Measurements from ENCODE around the gene PTPRD. TPM values are rescaled to one million over a fixed set of nuclear protein-coding genes. Genes with fewer than 3 reads are reported as not detected.

Gene PTPRD
- total and polyA plus RNA-seq, 9 donors: 45.2 to 104 (median 80.0) TPM

DNA sequence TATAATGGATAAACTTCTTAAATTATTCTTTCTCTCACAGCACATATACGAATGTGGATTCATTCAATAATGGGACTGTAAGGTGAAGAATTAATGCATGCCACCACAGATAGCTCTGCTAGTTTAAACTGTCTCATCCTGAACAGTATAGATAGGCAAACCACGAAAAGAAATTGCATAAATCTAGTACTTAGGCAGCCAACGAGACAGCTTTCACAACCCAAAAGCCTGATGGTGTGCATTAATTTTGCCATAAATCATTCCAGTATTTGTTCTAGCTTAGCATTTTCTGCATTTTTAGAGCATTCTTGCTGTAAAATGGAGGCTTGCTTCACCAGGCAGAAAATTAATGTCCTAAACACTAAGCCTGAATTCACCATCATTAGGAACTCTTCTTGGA lies 1979.0 kb downstream of the PTPRD start:
- no peaks in the 10 kb centered on the region for H3K9me3 ChIP-seq (replicated peaks; ENCODE audit: control insufficient read depth, low read depth, low read length)
- no CpG with 5 or more reads among the region's 3 CpGs for WGBS (ENCODE audit: insufficient coverage)
- no peak for DNase-seq

DNA sequence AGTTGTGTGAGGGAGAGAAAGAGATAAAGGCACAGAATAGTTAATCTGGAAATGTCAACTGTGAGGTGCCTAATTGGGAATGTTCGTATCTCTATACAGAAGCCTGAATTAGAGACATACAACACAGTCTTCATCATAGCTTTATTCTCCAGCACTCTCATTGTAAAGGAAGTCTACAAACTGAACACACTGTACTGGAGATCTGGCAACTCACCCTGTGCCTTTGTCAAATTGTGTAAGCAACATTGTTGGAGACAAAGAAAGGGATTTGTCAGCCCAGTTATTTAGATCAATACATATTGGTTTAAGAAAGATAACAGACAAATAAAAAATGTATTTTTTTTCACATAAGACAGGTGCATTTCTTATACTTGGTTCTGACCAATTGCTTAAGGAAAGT lies 1980.3 kb downstream of the PTPRD start:
- no peak overlapping the region for H3K4me3 ChIP-seq (ENCODE audit: low read length)
- no peaks in the 10 kb centered on the region for H3K27me3 ChIP-seq (ENCODE audit: control insufficient read depth, insufficient read depth, low read length)
- H3K4me1 ChIP-seq (ENCODE audit: control insufficient read depth, insufficient read depth, low read length): no peaks in the 10 kb centered on the region
- WGBS (ENCODE audit: insufficient coverage): no CpG with 5 or more reads among the region's 1 CpG
- DNase-seq: no peak
- H3K9me3 ChIP-seq (replicated peaks; ENCODE audit: control insufficient read depth, low read depth, low read length): no peaks in the 10 kb centered on the region
- no peak overlapping the region for H3K27ac ChIP-seq (ENCODE audit: low read length)
- H3K36me3 ChIP-seq (ENCODE audit: control insufficient read depth, insufficient read depth, low read length): no peaks in the 10 kb centered on the region

More for the DNA sequence above, 1979.0 kb downstream of the PTPRD start:
- H3K36me3 ChIP-seq (ENCODE audit: control insufficient read depth, insufficient read depth, low read length): no peaks in the 10 kb centered on the region
- no peaks in the 10 kb centered on the region for H3K27me3 ChIP-seq (ENCODE audit: control insufficient read depth, insufficient read depth, low read length)
- H3K4me3 ChIP-seq (ENCODE audit: low read length): no peak overlapping the region
- H3K27ac ChIP-seq (ENCODE audit: low read length): no peak overlapping the region
- no peaks in the 10 kb centered on the region for H3K4me1 ChIP-seq (ENCODE audit: control insufficient read depth, insufficient read depth, low read length)

DNA sequence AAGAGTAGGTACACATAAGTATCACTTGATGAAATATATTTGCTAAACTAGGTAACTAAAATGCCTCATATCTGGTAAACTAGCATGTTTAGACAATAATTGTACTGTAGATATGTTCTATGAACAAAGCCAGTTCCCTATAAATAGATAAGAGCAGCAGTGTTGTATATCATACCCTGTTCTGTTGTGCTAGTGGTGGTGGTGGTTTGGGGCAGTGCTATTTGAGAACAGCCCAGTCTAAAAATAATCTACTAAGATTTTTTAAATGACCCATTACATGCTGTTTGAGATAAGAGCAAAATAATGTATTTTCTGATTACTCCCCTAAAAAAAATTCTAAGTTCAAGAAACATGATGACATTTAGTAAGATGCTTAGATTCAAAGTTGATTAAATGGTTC lies 1984.0 kb downstream of the PTPRD start:
- Histone ChIP-seq H3K4me3 (ENCODE audit: low read length) (no peak overlapping the region), H3K4me1 (ENCODE audit: control insufficient read depth, insufficient read depth, low read length) (no peaks in the 10 kb centered on the region), H3K27me3 (ENCODE audit: control insufficient read depth, insufficient read depth, low read length) (no peaks in the 10 kb centered on the region), H3K9me3 (replicated peaks; ENCODE audit: control insufficient read depth, low read depth, low read length) (no peaks in the 10 kb centered on the region), H3K27ac (ENCODE audit: low read length) (no peak overlapping the region), H3K36me3 (ENCODE audit: control insufficient read depth, insufficient read depth, low read length) (no peaks in the 10 kb centered on the region)
- DNase-seq: no peak

DNA sequence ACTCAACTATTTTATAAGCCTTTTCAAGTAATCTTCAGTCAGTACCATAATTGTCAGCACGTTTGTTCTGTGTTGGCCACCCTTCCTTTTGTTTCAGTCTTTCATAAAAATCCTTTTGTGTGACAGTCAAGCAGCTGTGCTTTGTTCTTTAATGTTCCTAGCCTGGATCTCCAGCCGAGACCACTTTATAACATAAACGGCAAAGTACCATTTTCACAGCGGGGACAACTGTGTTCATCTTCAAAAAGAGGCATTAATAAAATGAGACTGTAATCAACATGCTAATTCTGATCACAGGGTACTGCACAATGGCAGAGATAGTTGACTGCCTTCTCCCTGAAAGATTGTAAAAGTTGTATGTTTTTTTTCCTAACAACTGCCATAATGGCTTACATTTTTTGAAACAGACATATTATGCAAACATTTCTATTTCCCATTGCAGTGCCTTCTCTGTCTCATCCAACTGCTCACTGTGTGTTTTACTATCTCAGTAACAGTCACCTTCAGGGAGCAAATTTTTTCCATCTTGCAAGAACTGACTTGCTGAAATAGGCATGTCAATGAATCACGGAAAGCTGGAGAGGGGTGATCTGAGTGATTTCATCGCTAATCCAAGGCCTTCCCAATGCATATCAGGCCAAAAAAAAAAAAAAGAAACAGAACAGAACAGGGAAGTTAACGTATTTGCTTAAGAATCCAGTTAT lies 1984.7 kb downstream of the PTPRD start:
- DNase-seq: peak; percentile 60
- Histone ChIP-seq H3K4me3 (ENCODE audit: low read length) (no peak overlapping the region), H3K4me1 (ENCODE audit: control insufficient read depth, insufficient read depth, low read length) (no peaks in the 10 kb centered on the region), H3K27ac (ENCODE audit: low read length) (no peak overlapping the region), H3K36me3 (ENCODE audit: control insufficient read depth, insufficient read depth, low read length) (no peaks in the 10 kb centered on the region), H3K27me3 (ENCODE audit: control insufficient read depth, insufficient read depth, low read length) (no peaks in the 10 kb centered on the region), H3K9me3 (replicated peaks; ENCODE audit: control insufficient read depth, low read depth, low read length) (no peaks in the 10 kb centered on the region)
- WGBS (ENCODE audit: insufficient coverage): 0% methylated on average over 1 of the region's 7 CpGs

DNA sequence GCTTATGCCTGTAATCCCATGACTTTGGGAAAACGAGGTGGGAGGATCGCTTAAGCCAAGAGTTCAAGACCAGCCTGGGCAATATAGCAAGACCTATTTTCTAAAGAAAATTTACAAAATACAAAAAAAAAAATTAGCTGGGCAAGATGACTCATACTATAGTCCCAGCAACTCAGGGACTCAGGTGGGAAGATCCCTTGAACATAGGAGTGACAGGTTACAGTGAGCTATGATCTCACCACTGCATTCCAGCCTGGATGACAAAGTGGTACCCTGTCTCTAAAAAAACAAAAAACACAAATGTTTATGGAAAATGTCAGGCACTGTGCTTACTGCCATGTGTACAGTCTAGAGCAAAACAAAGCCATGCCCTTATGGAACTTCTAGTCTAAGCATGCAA lies 1989.9 kb downstream of the PTPRD start:
- no peaks in the 10 kb centered on the region for H3K4me1 ChIP-seq (ENCODE audit: control insufficient read depth, insufficient read depth, low read length)
- H3K27me3 ChIP-seq (ENCODE audit: control insufficient read depth, insufficient read depth, low read length): no peaks in the 10 kb centered on the region
- no peak overlapping the region for H3K4me3 ChIP-seq (ENCODE audit: low read length)
- H3K36me3 ChIP-seq (ENCODE audit: control insufficient read depth, insufficient read depth, low read length): no peaks in the 10 kb centered on the region
- no peak overlapping the region for H3K27ac ChIP-seq (ENCODE audit: low read length)
- WGBS (ENCODE audit: insufficient coverage): no CpG with 5 or more reads among the region's 2 CpGs
- no peak for DNase-seq
- H3K9me3 ChIP-seq (replicated peaks; ENCODE audit: control insufficient read depth, low read depth, low read length): no peaks in the 10 kb centered on the region

DNA sequence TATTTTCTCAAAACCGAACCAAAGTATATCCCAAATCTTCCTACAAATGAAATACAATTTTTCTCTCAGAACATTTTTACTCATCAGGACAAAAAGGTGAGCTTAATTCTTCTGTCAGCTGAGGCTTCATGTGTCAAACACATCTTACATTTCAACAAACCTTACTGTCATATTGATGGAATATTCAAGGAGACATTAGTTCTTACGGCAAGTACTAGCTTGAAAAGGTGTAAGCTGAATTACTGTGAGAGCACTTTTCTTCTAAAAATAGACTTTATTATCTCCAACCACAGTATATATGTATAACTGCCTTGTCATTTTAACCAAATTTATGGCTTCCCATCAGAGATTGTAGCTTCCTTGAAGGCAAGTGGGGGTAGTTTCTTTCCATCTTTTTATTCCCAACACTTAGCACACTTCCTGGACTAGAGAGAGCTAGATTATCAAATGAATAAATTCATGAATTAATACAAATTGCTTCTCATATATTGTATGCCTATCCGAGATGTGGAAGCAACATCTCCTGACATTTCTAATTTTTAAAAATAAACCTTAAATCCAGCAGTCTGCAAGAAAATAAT lies 1990.5 kb downstream of the PTPRD start:
- no peak for DNase-seq
- Histone ChIP-seq H3K27ac (ENCODE audit: low read length) (no peak overlapping the region), H3K4me1 (ENCODE audit: control insufficient read depth, insufficient read depth, low read length) (no peaks in the 10 kb centered on the region), H3K27me3 (ENCODE audit: control insufficient read depth, insufficient read depth, low read length) (no peaks in the 10 kb centered on the region), H3K36me3 (ENCODE audit: control insufficient read depth, insufficient read depth, low read length) (no peaks in the 10 kb centered on the region), H3K9me3 (replicated peaks; ENCODE audit: control insufficient read depth, low read depth, low read length) (no peaks in the 10 kb centered on the region), H3K4me3 (ENCODE audit: low read length) (no peak overlapping the region)
- no CpG with 5 or more reads among the region's 3 CpGs for WGBS (ENCODE audit: insufficient coverage)

DNA sequence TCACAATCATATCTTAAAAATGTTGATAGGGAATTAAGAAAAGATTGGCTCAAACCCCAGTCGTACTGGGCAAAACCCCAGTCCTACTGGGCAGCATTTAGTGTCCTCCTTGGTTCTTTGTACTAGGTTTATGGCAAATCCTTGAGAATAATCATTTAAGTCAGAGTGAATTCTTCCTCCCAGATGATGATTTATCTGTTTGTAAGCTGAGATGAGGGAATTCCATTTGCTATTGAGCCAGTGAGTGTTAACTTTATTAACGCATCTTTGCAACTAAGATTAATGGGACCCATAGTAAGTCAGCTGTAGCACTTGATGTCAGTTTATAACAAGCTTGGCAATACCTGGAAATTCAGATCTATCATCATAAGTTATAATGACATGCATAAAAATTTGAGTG lies 1991.4 kb downstream of the PTPRD start:
- Histone ChIP-seq H3K9me3 (replicated peaks; ENCODE audit: control insufficient read depth, low read depth, low read length) (no peaks in the 10 kb centered on the region), H3K36me3 (ENCODE audit: control insufficient read depth, insufficient read depth, low read length) (no peaks in the 10 kb centered on the region), H3K4me1 (ENCODE audit: control insufficient read depth, insufficient read depth, low read length) (no peaks in the 10 kb centered on the region), H3K27ac (ENCODE audit: low read length) (no peak overlapping the region), H3K4me3 (ENCODE audit: low read length) (no peak overlapping the region), H3K27me3 (ENCODE audit: control insufficient read depth, insufficient read depth, low read length) (no peaks in the 10 kb centered on the region)
- WGBS (ENCODE audit: insufficient coverage): no CpG with 5 or more reads among the region's 2 CpGs
- DNase-seq: no peak

DNA sequence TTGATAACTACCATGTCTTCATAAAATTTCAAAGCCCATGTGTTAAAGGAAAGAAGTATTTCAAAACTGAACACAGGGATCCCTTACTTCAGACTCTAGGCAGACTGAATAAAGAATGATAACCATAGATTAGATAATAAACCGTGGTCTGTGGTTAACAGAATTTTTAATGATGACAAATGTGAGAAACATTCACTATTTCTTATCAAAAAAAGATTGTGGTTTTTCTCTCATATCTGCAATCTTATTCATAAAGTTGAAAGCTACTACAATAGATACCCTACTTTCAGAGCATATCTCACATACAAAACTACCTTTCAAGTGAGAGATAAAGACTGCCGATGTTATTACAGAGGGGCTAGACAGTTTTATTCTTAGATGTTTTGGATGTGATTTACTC lies 1996.4 kb downstream of the PTPRD start:
- no peak overlapping the region for H3K4me3 ChIP-seq (ENCODE audit: low read length)
- DNase-seq: no peak
- no peaks in the 10 kb centered on the region for H3K4me1 ChIP-seq (ENCODE audit: control insufficient read depth, insufficient read depth, low read length)
- no peaks in the 10 kb centered on the region for H3K36me3 ChIP-seq (ENCODE audit: control insufficient read depth, insufficient read depth, low read length)
- H3K9me3 ChIP-seq (replicated peaks; ENCODE audit: control insufficient read depth, low read depth, low read length): no peaks in the 10 kb centered on the region
- no CpG with 5 or more reads among the region's 2 CpGs for WGBS (ENCODE audit: insufficient coverage)
- H3K27ac ChIP-seq (ENCODE audit: low read length): no peak overlapping the region
- H3K27me3 ChIP-seq (ENCODE audit: control insufficient read depth, insufficient read depth, low read length): no peaks in the 10 kb centered on the region

DNA sequence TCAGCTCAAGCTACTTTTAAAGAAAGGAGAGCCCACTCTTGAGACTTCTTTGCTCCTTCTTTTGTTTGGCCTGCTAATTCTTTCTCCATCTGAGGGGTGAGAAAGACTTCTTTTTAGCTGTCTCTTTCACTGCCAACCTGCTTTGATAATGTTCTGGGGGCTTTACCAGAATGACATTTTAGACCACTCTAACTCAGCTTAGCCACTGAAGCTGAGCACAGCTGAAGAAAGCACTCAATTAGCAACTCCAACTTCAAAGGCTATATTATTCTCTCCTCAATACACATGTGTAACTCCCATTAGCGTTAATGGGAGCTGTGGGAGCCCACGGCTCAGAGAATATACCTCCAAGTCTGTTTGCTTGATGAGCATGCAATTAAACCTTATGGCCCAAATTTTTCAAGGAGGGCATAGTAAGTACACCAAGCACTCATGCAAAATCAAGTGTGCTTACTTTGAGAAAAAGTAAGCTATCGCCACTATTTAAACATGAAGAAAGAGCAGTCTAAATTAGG lies 1997.8 kb downstream of the PTPRD start:
- Histone ChIP-seq H3K27me3 (ENCODE audit: control insufficient read depth, insufficient read depth, low read length) (no peaks in the 10 kb centered on the region), H3K4me1 (ENCODE audit: control insufficient read depth, insufficient read depth, low read length) (no peaks in the 10 kb centered on the region), H3K4me3 (ENCODE audit: low read length) (no peak overlapping the region), H3K27ac (ENCODE audit: low read length) (no peak overlapping the region), H3K36me3 (ENCODE audit: control insufficient read depth, insufficient read depth, low read length) (no peaks in the 10 kb centered on the region), H3K9me3 (replicated peaks; ENCODE audit: control insufficient read depth, low read depth, low read length) (no peaks in the 10 kb centered on the region)
- DNase-seq: no peak
- no CpG with 5 or more reads among the region's 3 CpGs for WGBS (ENCODE audit: insufficient coverage)

DNA sequence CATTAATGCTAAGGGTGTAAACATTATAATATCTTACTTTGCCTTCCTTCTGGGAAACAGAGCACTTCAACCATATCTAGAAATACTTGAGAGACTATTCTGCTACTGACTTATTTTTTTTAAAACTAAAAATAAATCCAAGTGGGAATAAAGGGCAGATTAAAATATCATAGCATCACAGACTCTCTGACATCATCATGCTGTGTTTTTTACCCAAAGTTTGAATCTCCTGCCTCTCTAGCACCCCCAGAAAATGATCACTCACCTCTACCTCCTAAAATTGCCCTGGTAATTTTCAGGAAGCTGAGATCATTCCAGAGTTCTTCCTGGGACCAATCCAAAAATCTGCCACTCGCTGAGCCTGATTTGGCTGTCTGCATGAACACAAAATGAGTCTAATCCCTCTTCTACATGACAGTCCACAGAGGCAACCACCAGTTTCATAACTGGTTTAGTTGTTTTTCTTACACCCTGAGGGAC lies 1999.4 kb downstream of the PTPRD start:
- no peaks in the 10 kb centered on the region for H3K4me1 ChIP-seq (ENCODE audit: control insufficient read depth, insufficient read depth, low read length)
- H3K27me3 ChIP-seq (ENCODE audit: control insufficient read depth, insufficient read depth, low read length): no peaks in the 10 kb centered on the region
- WGBS (ENCODE audit: insufficient coverage): 50% methylated on average over 1 of the region's 1 CpG
- no peaks in the 10 kb centered on the region for H3K9me3 ChIP-seq (replicated peaks; ENCODE audit: control insufficient read depth, low read depth, low read length)
- no peaks in the 10 kb centered on the region for H3K36me3 ChIP-seq (ENCODE audit: control insufficient read depth, insufficient read depth, low read length)
- H3K4me3 ChIP-seq (ENCODE audit: low read length): no peak overlapping the region
- peak; percentile 18 for DNase-seq
- H3K27ac ChIP-seq (ENCODE audit: low read length): no peak overlapping the region
